ENCODE data around the gene ZNF326. TPM values are rescaled to one million over a fixed set of nuclear protein-coding genes. Genes with fewer than 3 reads are reported as not detected.

Gene ZNF326
- total RNA-seq, 1 experiment from 2014 or later: 39.0 TPM

DNA sequence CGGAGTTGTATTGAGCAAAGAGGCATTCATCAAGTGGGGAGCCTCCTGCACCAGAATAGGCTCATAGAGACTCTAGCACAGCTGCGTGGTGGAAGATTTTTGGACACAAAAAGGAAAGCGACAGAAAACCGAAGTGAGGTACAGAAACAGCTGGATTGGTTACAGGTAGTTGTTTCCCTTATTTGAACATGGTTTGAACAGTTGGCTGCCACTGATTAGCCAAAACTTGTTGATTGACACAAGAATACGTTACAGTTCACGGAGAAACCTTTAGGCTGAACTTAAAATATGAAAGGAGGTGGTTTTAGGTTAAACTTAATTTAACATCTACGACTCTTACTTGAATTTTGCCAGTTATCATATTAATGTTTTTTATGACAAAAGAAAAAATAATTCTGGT lies 89.1 kb downstream of the ZNF326 start:
- Mint-ChIP-seq H3K4me1 (no peaks in the 10 kb centered on the region), H3K27ac (no peak overlapping the region), H3K4me3 (no peak overlapping the region), H3K27me3 (ENCODE audit: low read depth) (peaks cover 2% of the 10 kb centered on the region), H3K36me3 (ENCODE audit: insufficient read depth in 1 of 3, low read depth in 3 of 3) (no peaks in the 10 kb centered on the region), H3K9me3 (no peaks in the 10 kb centered on the region; a peak in 1 of 5 replicates)
- no peak for TF ChIP-seq CTCF (conservative IDR thresholded peaks at IDR 0.05)
- no peak overlapping the region for H3K14ac ChIP-seq (ENCODE audit: insufficient read depth, low read length)
- no peaks in the 10 kb centered on the region for H4K20me1 ChIP-seq (ENCODE audit: control insufficient read depth, insufficient read depth, insufficient read length)
- no peaks in the 10 kb centered on the region for H3K9me3 ChIP-seq (ENCODE audit: control insufficient read depth, low read depth, low read length)
- no peak overlapping the region for H2BK5ac ChIP-seq (ENCODE audit: insufficient read length, low read length)
- no peak overlapping the region for H2BK20ac ChIP-seq (ENCODE audit: low read depth, low read length, poor library complexity, severe bottlenecking)
- no peak overlapping the region for H4K8ac ChIP-seq (replicated peaks; ENCODE audit: insufficient read length, low read depth, low read length)
- H2AK5ac ChIP-seq (ENCODE audit: insufficient read length, low read length): no peak overlapping the region
- H3K4ac ChIP-seq (ENCODE audit: low read depth, low read length): no peak overlapping the region
- no peak for DNase-seq
- H3K27me3 ChIP-seq (ENCODE audit: insufficient read depth, low read length): no peaks in the 10 kb centered on the region
- H2BK15ac ChIP-seq (ENCODE audit: low read depth, low read length): no peak overlapping the region
- no peak overlapping the region for H2BK120ac ChIP-seq (ENCODE audit: low read depth, low read length, poor library complexity, severe bottlenecking)
- no peak overlapping the region for H3T11ph ChIP-seq (ENCODE audit: low read length)
- H3K4me2 ChIP-seq (ENCODE audit: insufficient read depth, insufficient read length, low read length): no peak overlapping the region
- H3K23ac ChIP-seq (ENCODE audit: insufficient read length, low read depth, low read length): no peak overlapping the region
- H4K91ac ChIP-seq (ENCODE audit: insufficient read length, low read depth, low read length): no peak overlapping the region
- H2AFZ ChIP-seq (ENCODE audit: low read length): no peak overlapping the region
- no peaks in the 10 kb centered on the region for H3K79me2 ChIP-seq (ENCODE audit: insufficient read depth, low read length)
- H3K56ac ChIP-seq (ENCODE audit: insufficient read length, low read depth, low read length): no peak overlapping the region
- H4K5ac ChIP-seq (ENCODE audit: insufficient read length, low read depth, low read length): no peak overlapping the region
- no peak overlapping the region for H3K27ac ChIP-seq (ENCODE audit: insufficient read length, low read depth, low read length)
- no CpG with 5 or more reads among the region's 7 CpGs for WGBS (ENCODE audit: extremely low coverage, insufficient read length, low lambda C conversion rate)
- no peaks in the 10 kb centered on the region for H3K79me1 ChIP-seq (ENCODE audit: insufficient read depth, low read depth, low read length, poor library complexity, severe bottlenecking)
- H3K9ac ChIP-seq (ENCODE audit: extremely low read depth, insufficient read length, low read length): no peak overlapping the region
- H3K23me2 ChIP-seq (ENCODE audit: insufficient read length, low read depth, low read length, poor library complexity, severe bottlenecking): no peaks in the 10 kb centered on the region
- no peaks in the 10 kb centered on the region for H3K4me1 ChIP-seq (ENCODE audit: insufficient read depth, low read length)
- H2BK12ac ChIP-seq (ENCODE audit: insufficient read length, low read depth, low read length): no peak overlapping the region
- H3K18ac ChIP-seq (ENCODE audit: insufficient read length, low read depth, low read length): no peak overlapping the region

Other genes starting within 250 kb of the ZNF326 start
- 34.7 and 37.2 TPM in 2 replicates for gene LRRC8D, start 174.1 kb upstream of the ZNF326 start, total RNA-seq (2021)

All from H9 (cell line).